ENCODE measurements around the gene CIDEC. TPM values are rescaled to one million over a fixed set of nuclear protein-coding genes. Genes with fewer than 3 reads are reported as not detected.

CIDEC gene
- polyA plus RNA-seq, 1 donor from 2014 or later: not detected

DNA sequence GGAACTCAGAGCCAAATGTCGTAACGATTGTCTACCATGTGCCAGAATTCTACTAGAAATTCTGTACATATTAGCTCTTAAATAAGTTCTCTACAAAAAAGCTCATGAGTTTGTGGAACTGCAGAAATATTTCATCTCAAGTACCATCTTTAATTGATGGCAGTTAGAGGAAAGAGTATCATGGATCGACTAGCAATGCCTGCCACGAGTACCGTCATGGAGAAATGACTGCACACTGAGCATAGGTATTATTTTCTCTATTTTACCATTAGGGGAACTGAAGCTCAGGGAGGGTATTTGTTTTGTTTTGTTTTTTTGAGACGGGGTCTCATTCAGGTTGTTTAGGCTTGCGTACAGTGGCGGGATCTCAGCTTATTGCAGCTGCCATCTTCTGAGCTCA, 39.0 kb downstream of the CIDEC start:
- Histone ChIP-seq H3K79me2 (replicated peaks; ENCODE audit: insufficient read depth, low read length) (no peaks in the 10 kb centered on the region), H3K4me2 (ENCODE audit: low read length) (no peak overlapping the region), H3K9me3 (ENCODE audit: low read length) (no peaks in the 10 kb centered on the region), H4K20me1 (ENCODE audit: insufficient read depth) (no peaks in the 10 kb centered on the region), H3K36me3 (ENCODE audit: insufficient read depth, low read length) (no peaks in the 10 kb centered on the region), H3F3A (ENCODE audit: insufficient read depth, low read length, poor library complexity, severe bottlenecking) (no peaks in the 10 kb centered on the region), H3K4me3 (ENCODE audit: low read length) (no peak overlapping the region), H3K9me2 (ENCODE audit: insufficient read depth, low read length) (no peaks in the 10 kb centered on the region), H3K27me3 (ENCODE audit: insufficient read depth, low read depth, low read length) (no peaks in the 10 kb centered on the region), H3K27ac (ENCODE audit: low read length) (no peak overlapping the region), H3K9ac (ENCODE audit: low read length) (no peak overlapping the region), H2AFZ (ENCODE audit: low read depth, low read length) (no peak overlapping the region)
- TF ChIP-seq, protein P1, sequence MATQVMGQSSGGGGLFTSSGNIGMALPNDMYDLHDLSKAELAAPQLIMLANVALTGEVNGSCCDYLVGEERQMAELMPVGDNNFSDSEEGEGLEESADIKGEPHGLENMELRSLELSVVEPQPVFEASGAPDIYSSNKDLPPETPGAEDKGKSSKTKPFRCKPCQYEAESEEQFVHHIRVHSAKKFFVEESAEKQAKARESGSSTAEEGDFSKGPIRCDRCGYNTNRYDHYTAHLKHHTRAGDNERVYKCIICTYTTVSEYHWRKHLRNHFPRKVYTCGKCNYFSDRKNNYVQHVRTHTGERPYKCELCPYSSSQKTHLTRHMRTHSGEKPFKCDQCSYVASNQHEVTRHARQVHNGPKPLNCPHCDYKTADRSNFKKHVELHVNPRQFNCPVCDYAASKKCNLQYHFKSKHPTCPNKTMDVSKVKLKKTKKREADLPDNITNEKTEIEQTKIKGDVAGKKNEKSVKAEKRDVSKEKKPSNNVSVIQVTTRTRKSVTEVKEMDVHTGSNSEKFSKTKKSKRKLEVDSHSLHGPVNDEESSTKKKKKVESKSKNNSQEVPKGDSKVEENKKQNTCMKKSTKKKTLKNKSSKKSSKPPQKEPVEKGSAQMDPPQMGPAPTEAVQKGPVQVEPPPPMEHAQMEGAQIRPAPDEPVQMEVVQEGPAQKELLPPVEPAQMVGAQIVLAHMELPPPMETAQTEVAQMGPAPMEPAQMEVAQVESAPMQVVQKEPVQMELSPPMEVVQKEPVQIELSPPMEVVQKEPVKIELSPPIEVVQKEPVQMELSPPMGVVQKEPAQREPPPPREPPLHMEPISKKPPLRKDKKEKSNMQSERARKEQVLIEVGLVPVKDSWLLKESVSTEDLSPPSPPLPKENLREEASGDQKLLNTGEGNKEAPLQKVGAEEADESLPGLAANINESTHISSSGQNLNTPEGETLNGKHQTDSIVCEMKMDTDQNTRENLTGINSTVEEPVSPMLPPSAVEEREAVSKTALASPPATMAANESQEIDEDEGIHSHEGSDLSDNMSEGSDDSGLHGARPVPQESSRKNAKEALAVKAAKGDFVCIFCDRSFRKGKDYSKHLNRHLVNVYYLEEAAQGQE (IDR thresholded peaks at IDR 0.05; ENCODE audit: borderline replicate concordance): no peak
- TF ChIP-seq POLR2AphosphoS5 (IDR thresholded peaks at IDR 0.05) (no peak), MXI1 (conservative IDR thresholded peaks at IDR 0.05; ENCODE audit: poor library complexity, severe bottlenecking) (no peak), TAF1 (IDR thresholded peaks at IDR 0.05; ENCODE audit: low read depth) (no peak), EP300 (conservative IDR thresholded peaks at IDR 0.05; ENCODE audit: poor library complexity, severe bottlenecking) (no peak), RAD21 (conservative IDR thresholded peaks at IDR 0.05) (no peak), EZH2 (IDR thresholded peaks at IDR 0.05; ENCODE audit: borderline replicate concordance, insufficient read depth, low read length, poor library complexity, severe bottlenecking) (no peak), SMC3 (conservative IDR thresholded peaks at IDR 0.05; ENCODE audit: poor library complexity) (no peak)
- TF ChIP-seq, protein P2, sequence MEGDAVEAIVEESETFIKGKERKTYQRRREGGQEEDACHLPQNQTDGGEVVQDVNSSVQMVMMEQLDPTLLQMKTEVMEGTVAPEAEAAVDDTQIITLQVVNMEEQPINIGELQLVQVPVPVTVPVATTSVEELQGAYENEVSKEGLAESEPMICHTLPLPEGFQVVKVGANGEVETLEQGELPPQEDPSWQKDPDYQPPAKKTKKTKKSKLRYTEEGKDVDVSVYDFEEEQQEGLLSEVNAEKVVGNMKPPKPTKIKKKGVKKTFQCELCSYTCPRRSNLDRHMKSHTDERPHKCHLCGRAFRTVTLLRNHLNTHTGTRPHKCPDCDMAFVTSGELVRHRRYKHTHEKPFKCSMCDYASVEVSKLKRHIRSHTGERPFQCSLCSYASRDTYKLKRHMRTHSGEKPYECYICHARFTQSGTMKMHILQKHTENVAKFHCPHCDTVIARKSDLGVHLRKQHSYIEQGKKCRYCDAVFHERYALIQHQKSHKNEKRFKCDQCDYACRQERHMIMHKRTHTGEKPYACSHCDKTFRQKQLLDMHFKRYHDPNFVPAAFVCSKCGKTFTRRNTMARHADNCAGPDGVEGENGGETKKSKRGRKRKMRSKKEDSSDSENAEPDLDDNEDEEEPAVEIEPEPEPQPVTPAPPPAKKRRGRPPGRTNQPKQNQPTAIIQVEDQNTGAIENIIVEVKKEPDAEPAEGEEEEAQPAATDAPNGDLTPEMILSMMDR (IDR thresholded peaks at IDR 0.05; ENCODE audit: poor library complexity, severe bottlenecking): no peak

DNA sequence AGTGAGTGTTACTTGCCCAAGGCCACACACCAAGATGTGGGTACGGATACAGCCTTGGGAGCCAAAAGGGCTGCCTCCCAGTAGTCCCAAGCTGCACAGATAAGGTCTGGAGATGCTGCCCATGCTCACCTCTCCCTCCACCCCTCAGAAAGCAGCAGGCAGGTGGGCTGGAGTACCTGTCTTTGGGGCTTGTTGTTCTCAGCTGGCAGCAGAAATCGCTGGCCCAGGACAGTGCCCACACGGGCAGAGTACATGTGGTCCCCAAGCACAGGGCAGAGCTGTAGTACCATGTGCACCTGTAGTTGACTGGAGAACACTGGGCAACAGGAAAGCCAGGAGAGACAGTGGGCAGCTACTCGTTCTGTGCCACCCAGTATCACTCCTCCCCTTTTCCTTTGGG, 41.2 kb downstream of the CIDEC start:
- Histone ChIP-seq H3K9ac (ENCODE audit: low read length) (no peak overlapping the region), H3F3A (ENCODE audit: insufficient read depth, low read length, poor library complexity, severe bottlenecking) (no peaks in the 10 kb centered on the region), H3K4me3 (ENCODE audit: low read length) (no peak overlapping the region), H3K4me2 (ENCODE audit: low read length) (no peak overlapping the region), H3K9me2 (ENCODE audit: insufficient read depth, low read length) (no peaks in the 10 kb centered on the region), H3K79me2 (replicated peaks; ENCODE audit: insufficient read depth, low read length) (no peaks in the 10 kb centered on the region), H2AFZ (ENCODE audit: low read depth, low read length) (no peak overlapping the region), H3K27ac (ENCODE audit: low read length) (no peak overlapping the region), H3K36me3 (ENCODE audit: insufficient read depth, low read length) (no peaks in the 10 kb centered on the region), H4K20me1 (ENCODE audit: insufficient read depth) (no peaks in the 10 kb centered on the region), H3K9me3 (ENCODE audit: low read length) (no peaks in the 10 kb centered on the region), H3K27me3 (ENCODE audit: insufficient read depth, low read depth, low read length) (no peaks in the 10 kb centered on the region)
- TF ChIP-seq MXI1 (conservative IDR thresholded peaks at IDR 0.05; ENCODE audit: poor library complexity, severe bottlenecking): no peak
- no peak for TF ChIP-seq RAD21 (conservative IDR thresholded peaks at IDR 0.05)
- TF ChIP-seq, protein P1 (IDR thresholded peaks at IDR 0.05; ENCODE audit: borderline replicate concordance): no peak
- no peak for TF ChIP-seq EZH2 (IDR thresholded peaks at IDR 0.05; ENCODE audit: borderline replicate concordance, insufficient read depth, low read length, poor library complexity, severe bottlenecking)
- no peak for TF ChIP-seq TAF1 (IDR thresholded peaks at IDR 0.05; ENCODE audit: low read depth)
- no peak for TF ChIP-seq EP300 (conservative IDR thresholded peaks at IDR 0.05; ENCODE audit: poor library complexity, severe bottlenecking)
- TF ChIP-seq, protein P2 (IDR thresholded peaks at IDR 0.05; ENCODE audit: poor library complexity, severe bottlenecking): no peak
- TF ChIP-seq POLR2AphosphoS5 (IDR thresholded peaks at IDR 0.05): no peak
- no peak for TF ChIP-seq SMC3 (conservative IDR thresholded peaks at IDR 0.05; ENCODE audit: poor library complexity)
